CD4-positive, alpha-beta T cell treated with Interleukin-12 subunit alpha and Interleukin-12 subunit beta, for 1 hour (primary cell): ENCODE measurements around the gene SVIL.
"Not testable (repeated sequence)": the region's sequence is repeated elsewhere in the genome, so short reads cannot be mapped to it uniquely, and the experiment has no call there.

Experiments
- DNase-seq: peaks from one replicate; pipeline ENCODE4 v3.0.0-alpha.2; 2020

SVIL gene

DNA sequence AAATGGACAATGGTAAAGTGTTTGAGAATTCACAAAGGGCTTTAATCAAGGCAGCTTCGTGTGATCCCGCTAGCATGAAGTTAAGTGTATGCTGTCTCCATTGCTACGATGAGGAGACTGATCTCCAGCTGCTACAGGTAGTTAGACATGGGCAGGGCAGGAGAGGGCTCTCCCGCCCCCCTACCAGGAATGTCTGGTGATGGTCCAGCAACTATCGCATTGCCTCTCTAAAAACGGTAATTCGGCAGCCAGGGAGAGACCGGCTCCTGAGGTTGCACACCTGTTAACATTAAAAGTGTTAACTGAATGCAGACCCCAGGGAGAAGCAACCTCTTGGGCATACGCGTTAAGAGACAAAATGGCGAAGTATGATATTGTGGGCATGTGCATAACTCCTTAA, 37.9 kb downstream of the SVIL start:
- no peak for DNase-seq

DNA sequence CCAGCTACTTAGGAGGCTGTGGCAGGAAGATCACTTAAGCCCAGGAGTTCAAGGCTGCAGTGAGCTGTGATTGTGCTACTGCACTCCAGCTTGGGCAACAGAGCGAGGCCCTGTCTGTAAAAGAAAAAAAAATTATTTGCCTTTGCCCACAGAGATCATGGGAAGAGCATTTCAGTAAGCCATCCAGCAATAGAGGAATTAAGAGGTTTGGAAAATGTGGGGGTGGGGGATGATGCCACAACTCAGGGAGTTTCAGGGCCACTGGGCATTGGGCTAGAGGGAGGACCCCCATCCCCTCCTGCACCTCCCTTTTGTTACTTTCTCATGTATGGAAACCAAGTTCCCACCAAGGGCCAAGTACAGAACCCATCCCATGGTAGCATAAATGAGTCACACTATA, 38.4 kb downstream of the SVIL start:
- DNase-seq, result no peak

DNA sequence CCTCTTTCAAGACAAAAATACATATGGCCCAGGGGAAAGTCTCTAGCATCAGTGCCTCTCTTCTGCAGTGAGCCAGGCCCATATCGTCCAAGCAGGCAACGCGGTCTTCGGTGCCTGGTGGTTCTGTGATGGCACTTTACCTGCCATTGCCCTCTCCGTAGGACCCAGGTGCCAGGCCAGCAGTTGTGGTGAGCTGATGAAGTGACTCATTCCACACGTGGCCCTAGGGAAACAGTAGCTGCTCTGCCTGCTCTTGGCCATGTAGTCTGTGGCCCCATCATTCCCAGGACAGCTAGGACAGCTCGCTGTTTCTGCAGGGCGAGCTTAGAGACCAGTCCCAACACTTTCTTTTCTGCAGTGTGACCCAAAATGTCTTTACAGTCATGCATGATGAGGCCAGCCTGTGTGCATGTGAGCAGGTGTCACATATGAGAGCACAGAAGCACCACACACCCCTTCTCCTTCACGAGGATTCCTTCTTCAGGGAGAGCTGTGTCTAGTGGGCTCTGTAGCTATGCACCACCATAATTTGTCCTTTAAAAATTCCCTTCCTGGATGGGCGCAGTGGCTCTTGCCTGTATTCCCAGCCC, 39.0 kb downstream of the SVIL start:
- no peak for DNase-seq

DNA sequence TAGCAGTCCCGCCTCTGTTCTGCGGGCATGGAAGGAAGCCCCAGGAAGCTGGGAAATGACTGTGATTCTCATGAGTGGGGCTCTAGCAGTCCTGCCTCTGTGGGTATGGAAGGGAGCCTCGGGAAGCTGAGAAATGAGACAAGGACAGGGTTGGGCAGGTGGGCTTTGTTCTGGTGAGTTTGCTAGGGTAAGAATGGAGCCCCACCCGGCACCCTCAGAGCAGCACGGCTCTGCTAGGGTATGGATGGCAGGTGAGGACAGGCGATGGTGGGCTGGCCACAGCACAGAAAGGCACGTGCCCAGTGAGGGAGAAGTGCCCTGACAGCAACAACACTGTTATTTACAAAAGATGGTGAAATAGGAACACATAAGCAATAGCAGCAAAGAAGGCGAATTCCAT, 39.6 kb downstream of the SVIL start:
- DNase-seq, result no peak

- no peak for DNase-seq
These were observed 43.2 kb downstream of the SVIL start for GRCh38 chr10:29591651-29591968.

DNA sequence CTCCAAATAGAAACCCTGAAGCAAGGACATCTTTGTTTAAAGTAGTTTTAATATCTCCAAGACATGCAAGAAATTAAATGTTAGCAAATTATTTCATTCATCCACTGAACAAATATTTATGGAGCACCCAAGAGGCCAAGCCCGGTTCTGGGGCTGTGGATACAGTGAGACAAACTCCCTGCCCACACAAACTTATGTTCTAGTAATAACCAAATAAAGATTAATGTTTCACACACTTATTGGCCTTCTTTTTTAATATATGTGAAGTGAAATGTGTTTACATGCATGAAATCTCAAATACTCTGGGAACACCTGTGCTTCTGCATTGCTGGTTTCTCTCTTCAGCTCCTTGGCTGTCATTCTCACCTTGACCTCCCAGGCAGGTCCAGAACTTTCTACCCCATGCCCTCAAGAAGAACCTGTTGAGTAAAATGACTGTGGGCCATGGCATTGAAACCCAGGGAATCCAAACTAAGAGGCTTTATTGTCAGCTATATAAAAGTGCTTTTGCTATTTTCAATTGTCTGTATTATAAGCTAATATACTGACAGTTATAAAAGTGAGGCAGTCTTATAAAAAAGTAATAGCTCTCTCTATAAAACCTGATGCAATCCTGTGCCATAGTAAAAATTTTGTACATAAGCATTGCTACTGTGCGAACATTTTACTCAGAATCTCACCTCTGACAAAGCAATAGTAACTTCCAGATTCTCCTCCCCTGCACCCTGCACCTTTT, 43.7 kb downstream of the SVIL start:
- DNase-seq, result no peak

GRCh38 chr10:29588629-29589421, 45.9 kb downstream of the SVIL start:
- DNase-seq, result no peak

DNA sequence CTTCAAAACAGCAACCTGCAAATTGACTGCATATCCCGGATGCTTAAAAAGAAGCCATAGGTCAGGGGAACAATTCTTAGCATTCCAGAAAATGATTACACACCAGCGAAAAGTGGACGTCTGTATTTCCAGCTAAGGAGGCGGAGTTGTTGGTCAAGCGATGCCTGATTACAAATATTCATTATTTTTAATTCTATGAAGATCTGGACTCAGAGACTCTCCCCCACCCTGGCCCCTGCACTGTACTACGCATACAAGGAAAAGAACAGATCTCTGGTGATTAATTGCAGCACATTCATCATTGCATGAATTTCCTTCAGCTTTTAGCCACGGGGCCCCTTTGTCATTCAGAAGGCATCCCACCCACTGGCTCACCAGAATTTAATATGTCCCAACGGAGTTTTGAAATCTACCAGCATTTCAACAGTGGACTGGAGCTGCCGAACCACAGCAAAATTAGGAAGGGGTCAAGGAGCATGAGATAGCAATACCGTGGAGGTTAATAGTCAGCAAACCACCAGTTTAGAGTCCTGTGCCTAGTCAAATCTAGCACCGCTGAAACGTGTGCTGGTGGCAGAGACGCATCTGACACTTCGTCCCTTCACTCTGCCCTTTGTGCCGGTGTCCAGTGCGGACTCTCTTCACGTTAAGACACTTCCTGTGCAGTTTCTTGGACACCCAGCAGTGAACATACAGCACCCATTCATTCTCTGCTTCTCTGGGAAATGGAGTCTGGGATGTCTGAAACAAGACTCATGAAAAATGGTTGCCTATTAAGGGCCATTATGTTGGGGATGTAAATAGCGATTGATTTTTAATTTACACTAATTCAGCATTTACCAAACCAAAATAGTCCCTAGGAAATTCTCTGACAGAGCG, 46.8 kb downstream of the SVIL start:
- not testable (repeated sequence) for DNase-seq

DNA sequence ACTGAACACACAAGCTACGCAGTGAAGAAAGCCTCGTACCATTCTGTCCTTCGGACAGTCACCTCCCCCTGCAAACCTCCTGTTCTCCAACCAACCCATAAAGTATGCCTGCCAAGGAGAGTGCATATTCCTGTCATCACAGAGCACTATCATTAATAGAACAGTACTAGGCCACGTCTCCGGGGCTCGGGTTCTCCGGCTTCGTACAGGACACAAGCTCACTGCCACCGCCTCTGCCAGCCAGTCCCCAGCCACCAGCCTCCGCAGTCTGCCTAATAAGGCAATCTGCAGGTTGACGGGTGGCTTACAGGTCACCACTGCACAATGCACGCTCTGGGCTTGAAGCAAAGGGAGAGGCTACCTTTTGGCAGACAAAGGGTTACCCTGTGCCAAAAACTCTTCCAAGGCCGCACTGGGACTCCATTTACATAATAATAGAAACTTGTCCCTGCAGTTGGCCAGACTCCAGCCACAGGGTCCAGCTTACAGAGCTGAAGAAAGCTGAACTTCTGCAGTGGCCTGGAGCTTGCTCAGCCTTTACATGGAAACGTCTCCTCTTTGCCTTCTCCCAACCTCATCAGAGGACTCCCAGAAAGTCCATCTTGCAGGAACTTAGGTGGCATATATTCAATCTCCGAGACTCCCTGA, 47.5 kb downstream of the SVIL start:
- DNase-seq, result not testable (repeated sequence)

GRCh38 chr10:29586509-29586908, 48.3 kb downstream of the SVIL start:
- DNase-seq, result no peak

DNA sequence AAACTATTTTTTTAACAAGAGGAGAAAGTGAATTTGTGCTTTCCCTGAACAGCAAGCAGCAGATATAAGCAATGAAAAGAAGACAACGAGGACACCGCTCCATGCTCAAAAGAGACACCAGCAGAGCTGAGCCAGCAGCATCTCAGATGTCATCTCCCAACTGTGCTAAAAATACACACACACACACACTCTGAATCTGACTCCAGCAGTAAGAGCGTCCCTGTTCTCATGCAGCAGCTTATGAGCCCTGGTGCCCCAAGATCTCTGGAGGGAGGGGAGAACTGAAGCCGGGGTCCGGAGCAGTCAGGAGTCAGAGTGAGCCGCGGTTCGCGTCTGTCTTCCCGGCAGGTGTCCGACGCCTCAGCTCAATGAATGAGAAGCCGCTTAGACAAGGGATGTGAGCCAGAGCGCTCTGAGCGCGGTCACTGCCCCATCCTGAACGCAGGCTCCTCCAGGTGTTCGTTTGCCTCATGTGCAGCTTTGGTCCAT, 49.2 kb downstream of the SVIL start:
- DNase-seq, result no peak

DNA sequence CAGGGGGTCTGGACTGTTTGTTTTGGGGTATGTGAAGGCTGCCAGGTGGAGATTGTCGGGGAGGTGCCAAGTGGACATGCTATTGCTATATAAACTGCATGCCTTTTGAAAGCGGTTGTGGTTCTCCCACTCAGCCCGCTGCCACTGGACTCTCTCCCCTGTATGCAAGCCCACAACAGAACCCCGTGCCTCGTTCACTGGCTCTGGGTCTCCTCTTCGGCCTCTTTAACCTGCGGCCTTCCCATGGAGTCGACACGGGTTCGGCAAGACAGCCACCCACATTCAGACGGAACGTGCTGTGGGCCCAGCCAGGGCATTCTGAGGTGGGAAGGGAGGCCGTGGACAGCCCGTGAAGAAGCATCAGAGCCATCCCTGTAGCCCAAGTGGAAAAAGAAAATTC, 50.3 kb downstream of the SVIL start:
- no peak for DNase-seq

- DNase-seq, result no peak
These were observed 51.1 kb downstream of the SVIL start for GRCh38 chr10:29583674-29584073.

GRCh38 chr10:29582769-29583168, 52.0 kb downstream of the SVIL start:
- DNase-seq, result not testable (repeated sequence)

DNA sequence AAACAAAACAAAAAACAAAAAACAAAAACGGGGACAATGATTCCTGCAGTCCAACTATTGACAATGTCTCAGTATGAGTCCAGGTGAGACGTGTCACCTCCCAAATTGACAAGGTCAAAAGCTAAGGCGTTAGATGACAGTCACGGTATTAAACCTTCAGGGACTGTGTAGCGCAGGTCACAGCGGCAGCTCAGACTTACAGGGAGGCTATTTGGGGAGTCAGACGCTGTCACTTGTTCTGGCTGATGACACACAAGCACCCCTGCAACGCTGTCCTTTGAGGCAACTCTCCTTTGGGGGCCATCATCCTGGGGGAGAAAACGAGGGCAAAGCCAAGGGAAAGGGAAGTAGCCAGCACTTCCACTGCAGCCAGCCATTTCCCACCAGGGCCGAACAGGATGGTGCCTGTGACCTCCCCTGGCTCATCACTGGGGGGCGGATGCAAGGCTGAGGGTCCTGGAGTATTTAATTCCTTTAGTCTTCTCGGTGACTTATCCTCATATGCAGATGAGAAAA, 55.3 kb downstream of the SVIL start:
- DNase-seq, result no peak

DNA sequence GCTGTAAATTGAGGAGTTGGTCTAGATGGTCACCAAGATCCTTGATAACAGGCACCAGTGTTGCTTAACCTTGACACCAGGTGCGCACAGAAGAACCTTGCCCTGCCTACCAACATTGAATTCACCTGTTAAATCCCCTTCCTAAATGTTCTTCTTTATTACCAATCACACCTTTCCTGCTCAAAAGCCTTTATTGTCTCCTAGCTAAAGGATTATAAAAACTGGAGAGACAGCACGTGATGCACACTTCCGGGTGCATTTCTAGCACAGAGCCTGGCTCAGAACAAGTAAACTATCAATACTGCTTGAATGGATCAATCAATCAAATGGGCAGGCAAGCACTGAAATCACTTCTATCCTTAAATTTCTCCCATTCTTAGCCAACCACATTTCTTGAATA, 56.3 kb downstream of the SVIL start:
- no peak for DNase-seq

DNA sequence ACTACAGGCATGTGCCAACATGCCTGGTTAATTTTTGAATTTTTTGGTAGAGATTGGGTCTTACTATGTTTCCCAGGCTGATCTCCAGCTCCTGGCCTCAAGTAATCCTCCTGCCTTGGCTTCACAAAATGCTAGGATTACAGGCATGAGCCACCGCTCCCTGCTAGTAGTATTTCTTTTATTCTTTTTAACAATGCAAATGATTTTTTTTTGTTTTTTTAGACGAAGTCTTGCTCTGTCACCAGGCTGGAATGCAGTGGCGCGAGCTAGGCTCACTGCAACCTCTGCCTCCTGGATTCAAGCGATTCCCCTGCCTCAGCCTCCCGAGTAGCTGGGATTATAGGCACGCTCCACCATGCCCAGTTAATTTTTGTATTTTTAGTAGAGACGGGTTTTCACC, 58.1 kb downstream of the SVIL start:
- DNase-seq, result no peak

DNA sequence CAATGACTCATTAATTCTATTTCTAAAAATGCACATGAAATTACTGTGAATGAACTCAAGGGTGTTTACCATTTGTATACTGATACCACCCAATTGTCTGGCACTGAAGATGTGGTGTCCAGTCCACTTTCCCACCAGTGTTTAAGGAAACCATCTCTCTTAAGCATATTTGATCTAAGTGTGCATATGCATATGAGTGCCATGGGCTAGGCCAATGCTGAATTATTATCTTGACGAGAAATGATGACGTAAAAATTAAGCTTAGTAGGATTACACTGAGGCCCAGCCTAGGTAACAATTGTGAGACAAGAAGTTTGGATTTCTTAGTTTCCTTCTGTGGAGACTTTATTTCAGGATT, 59.7 kb downstream of the SVIL start:
- no peak for DNase-seq

DNA sequence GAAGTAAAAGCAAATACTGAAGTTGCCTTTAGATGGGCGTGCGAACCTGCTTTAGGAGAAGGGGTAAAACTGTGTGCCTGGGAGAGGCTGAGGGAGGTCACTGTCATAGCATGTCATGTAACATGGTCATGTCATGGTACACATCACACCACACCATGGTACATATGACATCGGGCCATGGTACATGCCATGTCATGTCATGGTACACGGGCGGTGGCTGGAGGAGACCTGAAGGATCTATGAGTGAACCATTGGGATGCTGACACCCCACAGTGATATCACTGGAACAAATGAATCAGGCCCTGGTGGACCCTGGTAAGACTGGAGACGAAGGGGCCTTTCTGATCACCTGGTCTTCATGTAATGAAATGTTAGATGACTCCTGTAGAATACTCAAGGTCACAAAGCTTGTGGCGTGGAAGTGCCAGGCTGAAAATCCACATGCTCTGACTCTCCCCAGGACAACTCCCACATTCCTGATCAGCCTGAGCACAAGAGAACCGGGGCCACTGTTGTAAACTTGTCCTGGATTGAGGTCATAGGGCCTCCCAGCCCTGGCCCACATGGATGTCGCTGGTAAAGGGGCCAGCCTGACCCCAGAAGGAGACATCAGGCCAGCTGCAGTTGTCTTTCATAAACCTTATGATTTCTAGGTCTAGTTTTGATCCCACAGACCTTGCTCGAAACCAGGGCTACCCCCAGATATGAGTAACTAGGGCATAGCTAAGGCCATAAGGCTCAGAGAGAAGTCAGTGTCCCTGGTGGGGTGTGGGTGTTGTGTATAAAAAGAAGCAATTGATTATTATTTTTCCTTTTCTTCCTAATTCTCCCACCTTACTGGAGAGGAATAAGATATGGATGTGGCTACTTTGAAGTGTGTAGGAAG, 60.3 kb downstream of the SVIL start:
- DNase-seq, result not testable (repeated sequence)

GRCh38 chr10:29570248-29570647, 64.5 kb downstream of the SVIL start:
- DNase-seq, result not testable (repeated sequence)

DNA sequence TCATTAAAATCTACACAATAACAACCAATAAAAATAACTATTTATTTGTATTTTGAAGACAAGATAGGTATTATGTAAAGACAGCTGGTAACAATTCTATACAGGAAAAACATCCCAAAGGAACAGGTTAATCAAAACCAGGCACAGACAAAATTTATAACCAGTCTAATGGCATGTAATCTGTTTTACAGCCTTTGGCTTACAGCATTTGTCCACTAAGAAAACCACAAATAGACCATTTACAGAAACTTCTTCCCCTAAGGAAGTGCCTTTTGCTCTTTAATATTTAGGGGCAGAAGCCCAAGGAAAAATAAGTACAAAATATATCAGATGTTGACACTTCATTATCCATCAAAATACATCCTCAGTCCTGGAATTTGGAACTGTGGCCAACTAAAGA, 65.0 kb downstream of the SVIL start:
- DNase-seq, result no peak
